Fibroblast of lung (primary cell): ENCODE results near the gene CLDN14. TPM values are rescaled to one million over a fixed set of nuclear protein-coding genes. Genes with fewer than 3 reads are reported as not detected.

Experiments
- DNase-seq, 2 donors: peaks; one replicate each; pipeline versions ENCODE4 v3.0.0 to v3.0.0-alpha.2; 2010; ENCODE audit warnings: low read depth in 2 of 2
- H2AFZ ChIP-seq: 2 replicates; pipeline ENCODE4 v1.5.1; 2012; ENCODE audit warnings: low read length, control low read depth, inconsistent platforms
- H3K27ac ChIP-seq: 2 replicates; pipeline ENCODE4 v1.5.1; 2011; ENCODE audit warnings: low read length, control low read depth; ENCODE audit not compliant: insufficient read depth
- H3K27me3 ChIP-seq: 2 replicates; pipeline ENCODE4 v1.5.1; 2011; ENCODE audit warnings: mild to moderate bottlenecking, low read length; ENCODE audit not compliant: control insufficient read depth, insufficient read depth
- H3K36me3 ChIP-seq: 2 replicates; pipeline ENCODE4 v1.5.1; 2011; ENCODE audit warnings: low read length; ENCODE audit not compliant: control insufficient read depth, insufficient read depth
- H3K4me1 ChIP-seq: 2 replicates; pipeline ENCODE4 v1.5.1; 2011; ENCODE audit warnings: low read length; ENCODE audit not compliant: control insufficient read depth, insufficient read depth; ENCODE audit errors: extremely low read depth
- H3K4me2 ChIP-seq: 2 replicates; pipeline ENCODE4 v1.5.1; 2011; ENCODE audit warnings: low read length, control low read depth; ENCODE audit not compliant: insufficient read depth; ENCODE audit errors: extremely low read depth
- H3K4me3 ChIP-seq, 4 experiments: fragments of 200-600 bp in 1 of 4; sonication (generic) in 1 of 4; replicated peaks in 1 of 4; 2 replicates each; pipeline ENCODE4 v1.5.1; 2011 to 2016; ENCODE audit warnings: low read length in 4 of 4, low read depth in 3 of 4, mild to moderate bottlenecking in 3 of 4, control low read depth in 2 of 4, inconsistent platforms in 1 of 4, mixed read lengths in 1 of 4; ENCODE audit not compliant: insufficient read depth in 1 of 4; ENCODE audit errors: control extremely low read depth in 1 of 4
- H3K79me2 ChIP-seq: 2 replicates; pipeline ENCODE4 v1.5.1; 2012; ENCODE audit warnings: mild to moderate bottlenecking, low read length, inconsistent platforms; ENCODE audit not compliant: control insufficient read depth, insufficient read depth
- H3K9ac ChIP-seq: 2 replicates; pipeline ENCODE4 v1.5.1; 2011; ENCODE audit warnings: mild to moderate bottlenecking, low read length, control low read depth; ENCODE audit not compliant: insufficient read depth
- H3K9me3 ChIP-seq: 2 replicates; pipeline ENCODE4 v1.5.1; 2012; ENCODE audit warnings: low read depth, low read length; ENCODE audit not compliant: control insufficient read depth, insufficient read depth
- H4K20me1 ChIP-seq: 2 replicates; pipeline ENCODE4 v1.5.1; 2011; ENCODE audit warnings: low read length; ENCODE audit not compliant: control insufficient read depth, insufficient read depth; ENCODE audit errors: extremely low read depth
- CTCF ChIP-seq, 2 donors: IDR thresholded peaks in 1 of 2; conservative IDR thresholded peaks in 1 of 2; 1 replicate in 1 of 2; 2 replicates in 1 of 2; pipeline ENCODE4 v1.5.1; 2011 to 2012; ENCODE audit warnings: low read length in 2 of 2, control low read depth in 1 of 2, inconsistent platforms in 1 of 2, low read depth in 1 of 2, mild to moderate bottlenecking in 1 of 2
- EZH2 ChIP-seq: IDR thresholded peaks from 2 replicates; pipeline ENCODE4 v1.5.1; 2012; ENCODE audit warnings: low read length, control low read depth, mild to moderate bottlenecking; ENCODE audit errors: missing control alignments
- polyA plus RNA-seq, 2 donors: library from polyadenylated mRNA; depleted of rRNA in 1 of 2; stranded (reverse) in 1 of 2; unstranded in 1 of 2; fragments of >200 nt; gene quantifications; 2 replicates each; pipeline ENCODE4 v1.2.1, GENCODE V29; 2011 to 2012; ENCODE audit warnings: missing spikeins in 1 of 2
- total RNA-seq: library from RNA; depleted of rRNA; stranded (reverse); fragments of >200 nt; gene quantifications from 2 replicates; pipeline ENCODE4 v1.2.1, GENCODE V29; 2014

Gene CLDN14
- total and polyA plus RNA-seq, 2 donors (not counting 1 experiment from before 2014, with no cell fraction given), result not detected

- TF ChIP-seq CTCF (conservative IDR thresholded peaks at IDR 0.05 in 1 of 2, IDR thresholded peaks at IDR 0.05 in 1 of 2; ENCODE audit: low read depth in 1 of 2, low read length in 2 of 2) (no peak), EZH2 (no peak)
- no peak for DNase-seq
- Histone ChIP-seq H3K9me3 (no peaks in the 10 kb centered on the region), H3K4me3 (no peak overlapping the region), H3K79me2 (no peaks in the 10 kb centered on the region), H3K27me3 (peaks cover 7% of the 10 kb centered on the region), H2AFZ (no peak overlapping the region), H3K9ac (no peak overlapping the region), H3K4me2 (no peak overlapping the region), H3K4me1 (no peaks in the 10 kb centered on the region), H4K20me1 (no peaks in the 10 kb centered on the region), H3K36me3 (no peaks in the 10 kb centered on the region), H3K27ac (no peak overlapping the region)
Observed at GRCh38 chr21:36510911-36511310, 31.0 kb upstream of the CLDN14 start.

GRCh38 chr21:36509973-36510664, 30.2 kb upstream of the CLDN14 start:
- Histone ChIP-seq H4K20me1 (no peaks in the 10 kb centered on the region), H3K4me3 (no peak overlapping the region), H3K4me2 (no peak overlapping the region), H3K9me3 (no peaks in the 10 kb centered on the region), H3K36me3 (no peaks in the 10 kb centered on the region), H2AFZ (no peak overlapping the region), H3K9ac (no peak overlapping the region), H3K79me2 (no peaks in the 10 kb centered on the region), H3K4me1 (no peaks in the 10 kb centered on the region), H3K27me3 (peaks cover 9% of the 10 kb centered on the region), H3K27ac (no peak overlapping the region)
- no peak for DNase-seq
- TF ChIP-seq EZH2 (no peak), CTCF (conservative IDR thresholded peaks at IDR 0.05 in 1 of 2, IDR thresholded peaks at IDR 0.05 in 1 of 2; ENCODE audit: low read depth in 1 of 2, low read length in 2 of 2) (no peak)

GRCh38 chr21:36508948-36509347, 29.0 kb upstream of the CLDN14 start:
- TF ChIP-seq CTCF (conservative IDR thresholded peaks at IDR 0.05 in 1 of 2, IDR thresholded peaks at IDR 0.05 in 1 of 2; ENCODE audit: low read depth in 1 of 2, low read length in 2 of 2), result no peak
- TF ChIP-seq EZH2, result no peak
- H2AFZ ChIP-seq, result no peak overlapping the region
- no peaks in the 10 kb centered on the region for H3K36me3 ChIP-seq
- DNase-seq, result no peak
- no peaks in the 10 kb centered on the region for H3K4me1 ChIP-seq
- no peaks in the 10 kb centered on the region for H3K79me2 ChIP-seq
- H3K9me3 ChIP-seq, result no peaks in the 10 kb centered on the region
- H3K9ac ChIP-seq, result no peak overlapping the region
- H3K27ac ChIP-seq, result no peak overlapping the region
- no peak overlapping the region for H3K4me3 ChIP-seq
- no peak overlapping the region for H3K4me2 ChIP-seq
- H4K20me1 ChIP-seq, result no peaks in the 10 kb centered on the region
- H3K27me3 ChIP-seq, result peaks cover 9% of the 10 kb centered on the region
